ENCODE data around the gene LRCH1. TPM values are rescaled to one million over a fixed set of nuclear protein-coding genes. Genes with fewer than 3 reads are reported as not detected.

The LRCH1 gene
- total and polyA plus RNA-seq, 10 of the 15 experiments (the other 5 are each of a cell fraction or from before 2014, with no cell fraction given) = 5.3 to 48.9 (median 14.4) TPM

DNA sequence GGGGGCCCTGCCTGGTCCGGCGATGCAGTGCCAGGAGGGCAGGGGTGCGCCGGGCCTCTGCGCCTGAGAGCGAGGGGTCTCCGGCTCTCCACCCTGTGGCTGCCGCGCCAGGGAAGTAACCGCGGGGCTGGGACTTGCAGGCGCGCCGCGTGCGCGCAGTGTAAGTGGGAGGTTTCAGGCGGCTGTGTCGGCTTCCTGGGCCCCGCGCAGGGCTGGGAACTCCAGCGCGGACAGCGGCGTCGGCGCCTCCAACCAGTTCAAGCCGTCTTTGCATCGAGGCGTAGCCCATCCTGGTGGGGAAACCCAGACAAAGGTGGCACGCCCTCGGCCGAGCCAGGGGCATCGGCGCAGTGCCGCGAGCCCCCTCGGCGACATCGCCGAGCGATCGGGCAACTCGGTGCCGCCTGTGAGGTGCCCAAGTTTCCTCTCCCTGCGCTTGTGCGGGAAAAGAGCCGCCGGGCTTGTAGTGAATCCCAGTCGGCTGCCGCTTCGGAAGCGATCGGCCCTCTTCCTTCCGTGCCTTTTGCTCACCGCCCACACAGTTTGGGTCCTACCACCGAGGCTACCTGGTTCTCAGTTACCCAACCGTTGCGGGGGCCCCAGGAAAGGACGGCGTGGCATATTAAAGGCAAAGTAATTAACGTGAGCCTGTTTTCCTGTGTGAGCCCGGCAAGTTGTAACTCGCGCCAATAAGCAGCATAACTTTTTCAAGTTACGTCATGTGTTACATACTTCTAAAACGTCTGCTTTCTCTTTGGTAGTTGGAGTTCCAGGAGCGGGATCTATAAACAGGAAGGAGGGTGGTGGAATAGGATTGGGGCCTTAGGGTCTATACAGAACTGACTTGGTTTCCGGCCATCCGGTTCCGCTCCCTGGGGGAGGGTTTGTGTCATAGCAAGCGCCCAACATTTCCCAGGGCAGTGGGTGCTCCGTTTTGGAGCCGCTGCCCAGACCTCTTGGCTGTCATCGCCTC lies 1.2 kb downstream of the LRCH1 start (continued):
- no peak for TF ChIP-seq IRF4 (IDR thresholded peaks at IDR 0.05; ENCODE audit: low read depth, low read length)
- 0 out of 2 replicates have a peak, but pooled peaks have one; percentile 8 for TF ChIP-seq NBN (IDR thresholded peaks at IDR 0.05)
- TF ChIP-seq MTA3 (IDR thresholded peaks at IDR 0.05; ENCODE audit: borderline replicate concordance, low read length) = peak; percentile 25; the same call in 1 of the 2 replicates
- no peak for TF ChIP-seq TARDBP (IDR thresholded peaks at IDR 0.05; ENCODE audit: borderline replicate concordance)
- no peak for TF ChIP-seq NFYA (IDR thresholded peaks at IDR 0.05; ENCODE audit: borderline replicate concordance, low read depth, low read length)
- TF ChIP-seq KLF5 (IDR thresholded peaks at IDR 0.05; ENCODE audit: partially characterized antibody) = no peak
- TF ChIP-seq, protein P1, sequence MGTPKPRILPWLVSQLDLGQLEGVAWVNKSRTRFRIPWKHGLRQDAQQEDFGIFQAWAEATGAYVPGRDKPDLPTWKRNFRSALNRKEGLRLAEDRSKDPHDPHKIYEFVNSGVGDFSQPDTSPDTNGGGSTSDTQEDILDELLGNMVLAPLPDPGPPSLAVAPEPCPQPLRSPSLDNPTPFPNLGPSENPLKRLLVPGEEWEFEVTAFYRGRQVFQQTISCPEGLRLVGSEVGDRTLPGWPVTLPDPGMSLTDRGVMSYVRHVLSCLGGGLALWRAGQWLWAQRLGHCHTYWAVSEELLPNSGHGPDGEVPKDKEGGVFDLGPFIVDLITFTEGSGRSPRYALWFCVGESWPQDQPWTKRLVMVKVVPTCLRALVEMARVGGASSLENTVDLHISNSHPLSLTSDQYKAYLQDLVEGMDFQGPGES (IDR thresholded peaks at IDR 0.05) = no peak
- TF ChIP-seq, protein P2, sequence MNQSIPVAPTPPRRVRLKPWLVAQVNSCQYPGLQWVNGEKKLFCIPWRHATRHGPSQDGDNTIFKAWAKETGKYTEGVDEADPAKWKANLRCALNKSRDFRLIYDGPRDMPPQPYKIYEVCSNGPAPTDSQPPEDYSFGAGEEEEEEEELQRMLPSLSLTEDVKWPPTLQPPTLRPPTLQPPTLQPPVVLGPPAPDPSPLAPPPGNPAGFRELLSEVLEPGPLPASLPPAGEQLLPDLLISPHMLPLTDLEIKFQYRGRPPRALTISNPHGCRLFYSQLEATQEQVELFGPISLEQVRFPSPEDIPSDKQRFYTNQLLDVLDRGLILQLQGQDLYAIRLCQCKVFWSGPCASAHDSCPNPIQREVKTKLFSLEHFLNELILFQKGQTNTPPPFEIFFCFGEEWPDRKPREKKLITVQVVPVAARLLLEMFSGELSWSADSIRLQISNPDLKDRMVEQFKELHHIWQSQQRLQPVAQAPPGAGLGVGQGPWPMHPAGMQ (IDR thresholded peaks at IDR 0.05; ENCODE audit: borderline replicate concordance) = no peak
- TF ChIP-seq RUNX3 (IDR thresholded peaks at IDR 0.05; ENCODE audit: low read length) = peak; percentile 44; the same call in 1 of the 2 replicates
- TF ChIP-seq ZBED1 (IDR thresholded peaks at IDR 0.05; ENCODE audit: borderline replicate concordance) = 0 out of 2 replicates have a peak, but pooled peaks have one; percentile 27
- TF ChIP-seq RCOR1 (conservative IDR thresholded peaks at IDR 0.05; ENCODE audit: low read depth, low read length) = no peak
- no peak for TF ChIP-seq BMI1 (IDR thresholded peaks at IDR 0.05; ENCODE audit: borderline replicate concordance)
- peak in 1 of 2 experiments; percentile 76; a peak in 1 of 3 replicates for TF ChIP-seq EGR1 (IDR thresholded peaks at IDR 0.05; ENCODE audit: borderline replicate concordance in 1 of 2, low read depth in 2 of 2, low read length in 2 of 2)
- TF ChIP-seq CEBPB (IDR thresholded peaks at IDR 0.05; ENCODE audit: borderline replicate concordance in 1 of 2, low read depth in 2 of 2, low read length in 2 of 2) = no peak
- no peak for TF ChIP-seq ELK1 (IDR thresholded peaks at IDR 0.05; ENCODE audit: low read depth, low read length)
- TF ChIP-seq CBX5 (IDR thresholded peaks at IDR 0.05; ENCODE audit: low read depth) = no peak
- TF ChIP-seq RBBP5 (conservative IDR thresholded peaks at IDR 0.05) = no peak
- TF ChIP-seq DPF2 (IDR thresholded peaks at IDR 0.05) = peak; percentile 32; the same call in 1 of the 2 replicates
- TF ChIP-seq WRNIP1 (IDR thresholded peaks at IDR 0.05; ENCODE audit: borderline replicate concordance, low read depth, low read length) = no peak
- no peak for TF ChIP-seq CBX3 (IDR thresholded peaks at IDR 0.05; ENCODE audit: borderline replicate concordance, low read depth)
- no peak for TF ChIP-seq JUNB (IDR thresholded peaks at IDR 0.05)

Measured in GM12878 (cell line).